ENCODE data around the gene REL.

GRCh38 chr2:60868589-60869273, 12.6 kb upstream of the REL start:
- TF ChIP-seq CTCF (IDR thresholded peaks at IDR 0.05) (no peak), POLR2A (IDR thresholded peaks at IDR 0.05) (no peak), POLR2AphosphoS5 (IDR thresholded peaks at IDR 0.05) (no peak)

Data from prostate gland (tissue), 2 donors.